Anterior cingulate cortex (tissue), 58 donors: ENCODE data around the gene COL4A2.

ENCODE experiments used
- DNase-seq, 58 donors: peaks; one replicate each; lab custom pipeline; 2025; lab: John Stamatoyannopoulos, UW

The COL4A2 gene

GRCh38 chr13:110396476-110396875, 89.4 kb downstream of the COL4A2 start:
- DNase-seq, result no peak

- DNase-seq, result peak in 9 of 58 donors; percentile 14 to 31 (median 24)
These were observed 89.9 kb downstream of the COL4A2 start for GRCh38 chr13:110396913-110397381.

GRCh38 chr13:110397436-110398115, 90.5 kb downstream of the COL4A2 start:
- DNase-seq, result peak in 36 of 58 donors; percentile 12 to 75 (median 45)

- DNase-seq, result no peak
These were observed 91.8 kb downstream of the COL4A2 start for GRCh38 chr13:110398564-110399507.

- DNase-seq, result no peak
These were observed 92.7 kb downstream of the COL4A2 start for GRCh38 chr13:110399801-110400200.

GRCh38 chr13:110400786-110401533, 93.9 kb downstream of the COL4A2 start:
- no peak for DNase-seq

- DNase-seq, result no peak
These were observed 95.4 kb downstream of the COL4A2 start for GRCh38 chr13:110402299-110403069.

- DNase-seq, result no peak
These were observed 96.2 kb downstream of the COL4A2 start for GRCh38 chr13:110403315-110403714.

GRCh38 chr13:110403721-110404120, 96.6 kb downstream of the COL4A2 start:
- no peak for DNase-seq

GRCh38 chr13:110404321-110404720, 97.2 kb downstream of the COL4A2 start:
- no peak for DNase-seq

GRCh38 chr13:110405597-110406450, 98.7 kb downstream of the COL4A2 start:
- DNase-seq, result no peak

GRCh38 chr13:110407021-110407420, 99.9 kb downstream of the COL4A2 start:
- no peak for DNase-seq

GRCh38 chr13:110407531-110407930, 100.4 kb downstream of the COL4A2 start:
- no peak for DNase-seq

- DNase-seq, result no peak
These were observed 101.2 kb downstream of the COL4A2 start for GRCh38 chr13:110408286-110408685.

GRCh38 chr13:110409581-110409992, 102.5 kb downstream of the COL4A2 start:
- DNase-seq, result no peak

- no peak for DNase-seq
These were observed 102.9 kb downstream of the COL4A2 start for GRCh38 chr13:110410000-110410399.

- no peak for DNase-seq
These were observed 104.0 kb downstream of the COL4A2 start for GRCh38 chr13:110410936-110411687.

- no peak for DNase-seq
These were observed 104.6 kb downstream of the COL4A2 start for GRCh38 chr13:110411688-110412059.
